ENCODE data around the gene KDM8.
A peak's percentile ranks its signal among the peaks of the same experiment; 100 is the strongest.
"Not testable (repeated sequence)": the region's sequence is repeated elsewhere in the genome, so short reads cannot be mapped to it uniquely, and the experiment has no call there.

KDM8 gene

DNA sequence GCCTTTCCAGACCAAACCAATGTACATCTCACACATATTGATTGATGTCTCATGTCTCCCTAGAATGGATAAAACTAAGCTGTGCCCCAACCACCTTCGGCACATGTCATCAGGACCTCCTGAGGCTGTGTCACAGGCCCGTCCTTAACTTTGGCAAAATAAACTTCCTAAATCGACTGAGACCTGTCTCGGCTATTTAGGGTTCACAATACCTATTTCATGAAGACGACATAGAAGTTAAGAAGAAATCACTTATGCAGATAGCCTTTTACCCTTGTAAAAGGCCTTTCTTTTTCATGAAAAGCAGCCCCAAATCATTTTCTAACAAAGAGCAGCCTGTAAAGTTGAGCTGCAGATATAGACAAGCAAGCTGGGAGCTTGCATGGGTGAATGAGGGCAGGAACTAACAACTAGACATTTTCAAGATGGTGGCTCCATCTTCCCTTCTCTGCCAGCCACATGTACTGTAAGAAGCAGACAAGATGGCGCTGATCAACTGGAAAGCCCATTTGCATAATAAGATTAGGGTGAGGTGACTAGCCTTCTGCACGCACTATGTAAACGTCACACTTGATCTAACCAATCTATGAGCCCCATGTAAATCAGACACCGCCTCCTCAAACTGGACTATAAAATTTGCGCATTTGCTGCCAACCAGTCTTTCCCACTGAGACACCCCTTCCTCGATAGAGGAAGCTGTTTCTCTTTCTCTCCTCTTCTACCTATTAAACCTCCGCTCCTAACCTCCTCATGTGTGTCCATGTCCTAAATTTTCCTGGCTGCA, 4.7 kb upstream of the KDM8 start:
- no peak overlapping the region for H3K4me3 ChIP-seq (ENCODE audit: low read depth, low read length)
- no peak for DNase-seq (ENCODE audit: low read depth)
- TF ChIP-seq, protein P1, sequence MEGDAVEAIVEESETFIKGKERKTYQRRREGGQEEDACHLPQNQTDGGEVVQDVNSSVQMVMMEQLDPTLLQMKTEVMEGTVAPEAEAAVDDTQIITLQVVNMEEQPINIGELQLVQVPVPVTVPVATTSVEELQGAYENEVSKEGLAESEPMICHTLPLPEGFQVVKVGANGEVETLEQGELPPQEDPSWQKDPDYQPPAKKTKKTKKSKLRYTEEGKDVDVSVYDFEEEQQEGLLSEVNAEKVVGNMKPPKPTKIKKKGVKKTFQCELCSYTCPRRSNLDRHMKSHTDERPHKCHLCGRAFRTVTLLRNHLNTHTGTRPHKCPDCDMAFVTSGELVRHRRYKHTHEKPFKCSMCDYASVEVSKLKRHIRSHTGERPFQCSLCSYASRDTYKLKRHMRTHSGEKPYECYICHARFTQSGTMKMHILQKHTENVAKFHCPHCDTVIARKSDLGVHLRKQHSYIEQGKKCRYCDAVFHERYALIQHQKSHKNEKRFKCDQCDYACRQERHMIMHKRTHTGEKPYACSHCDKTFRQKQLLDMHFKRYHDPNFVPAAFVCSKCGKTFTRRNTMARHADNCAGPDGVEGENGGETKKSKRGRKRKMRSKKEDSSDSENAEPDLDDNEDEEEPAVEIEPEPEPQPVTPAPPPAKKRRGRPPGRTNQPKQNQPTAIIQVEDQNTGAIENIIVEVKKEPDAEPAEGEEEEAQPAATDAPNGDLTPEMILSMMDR (conservative IDR thresholded peaks at IDR 0.05; ENCODE audit: low read depth, low read length) = no peak

DNA sequence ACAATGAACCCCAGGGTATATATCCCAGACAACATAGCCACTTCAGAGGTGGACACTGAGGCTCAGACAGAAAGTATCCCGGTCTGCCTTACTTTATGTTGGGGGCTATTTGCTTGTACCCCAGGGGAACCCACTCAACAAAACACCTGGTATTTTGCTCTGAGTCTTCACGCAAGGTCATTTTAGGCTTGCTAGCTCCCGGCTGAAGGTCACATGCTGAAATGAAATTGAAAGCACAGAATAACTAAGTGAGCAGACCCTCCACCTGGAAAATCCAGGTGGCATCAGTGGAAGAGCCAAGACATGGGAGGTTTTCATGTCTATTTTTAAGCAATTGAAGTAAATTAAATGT, 4.1 kb upstream of the KDM8 start:
- TF ChIP-seq, protein P1 (conservative IDR thresholded peaks at IDR 0.05; ENCODE audit: low read depth, low read length) = no peak
- H3K4me3 ChIP-seq (ENCODE audit: low read depth, low read length) = no peak overlapping the region
- DNase-seq (ENCODE audit: low read depth) = no peak

DNA sequence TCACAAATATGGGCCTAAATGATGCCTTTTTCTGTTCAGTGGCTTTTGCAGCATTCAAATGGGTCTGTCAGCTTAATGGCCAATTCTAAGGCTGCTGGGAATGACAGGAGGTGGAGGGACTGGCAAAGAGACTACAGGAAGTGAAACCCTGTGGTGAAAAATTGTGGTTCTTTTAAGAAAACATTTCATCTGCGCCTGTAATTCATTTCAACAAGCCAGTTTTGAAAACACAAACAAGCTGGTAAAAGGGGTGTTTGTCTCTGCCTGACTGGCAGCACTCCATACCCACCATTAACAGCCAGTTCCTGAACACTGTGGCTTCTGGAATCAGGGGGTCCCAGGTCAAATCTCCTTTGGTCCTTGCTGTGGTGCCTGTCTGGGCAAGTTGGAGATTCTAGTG, 3.6 kb upstream of the KDM8 start:
- DNase-seq (ENCODE audit: low read depth) = peak; percentile 46
- no peak overlapping the region for H3K4me3 ChIP-seq (ENCODE audit: low read depth, low read length)
- TF ChIP-seq, protein P1 (conservative IDR thresholded peaks at IDR 0.05; ENCODE audit: low read depth, low read length) = no peak

DNA sequence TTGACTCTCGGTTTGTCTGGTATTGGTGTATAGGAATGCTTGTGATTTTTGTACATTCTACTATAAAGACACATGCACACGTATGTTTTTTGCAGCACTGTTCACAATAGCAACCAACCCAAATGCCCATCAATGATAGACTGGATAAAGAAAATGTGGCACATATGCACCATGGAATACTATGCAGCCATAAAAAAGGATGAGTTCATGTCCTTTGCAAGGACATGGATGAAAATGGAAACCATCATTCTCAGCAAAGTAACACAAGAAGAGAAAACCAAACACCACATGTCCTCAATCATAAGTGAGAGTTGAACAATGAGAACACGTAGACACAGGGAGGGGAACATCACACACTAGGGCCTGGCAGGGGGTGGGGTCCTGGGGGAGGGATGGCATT, 2.4 kb upstream of the KDM8 start:
- not testable (repeated sequence) for DNase-seq (ENCODE audit: low read depth); H3K4me3 ChIP-seq (ENCODE audit: low read depth, low read length)

DNA sequence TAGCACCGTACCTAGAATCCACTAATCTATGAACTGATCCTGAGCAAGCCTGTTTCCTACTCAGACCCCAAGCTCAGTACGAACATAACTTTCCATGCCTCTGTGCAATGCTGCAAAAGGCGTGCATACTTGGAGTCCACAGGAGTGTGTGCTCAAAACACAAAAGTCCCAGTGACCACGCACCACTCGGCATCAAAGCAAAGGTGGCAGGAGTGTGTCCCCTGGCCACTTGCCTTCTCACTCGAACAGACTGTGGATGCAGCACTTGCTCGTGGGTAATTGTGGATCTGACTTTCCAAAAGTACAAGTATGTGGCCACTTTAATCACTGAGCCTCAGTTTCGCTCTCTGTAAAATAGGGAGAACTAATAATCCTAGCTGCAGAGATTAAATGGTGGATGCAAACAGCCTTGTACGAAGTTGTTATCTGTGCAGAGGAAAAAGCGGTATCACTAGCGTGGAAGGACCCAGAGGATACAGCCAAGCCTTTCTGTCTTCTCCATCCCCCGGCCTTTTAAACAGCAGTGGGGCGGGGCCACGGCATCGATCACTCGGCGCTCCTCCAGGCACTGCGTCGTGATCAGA, 311 bp upstream of the KDM8 start:
- DNase-seq (ENCODE audit: low read depth) = peak; percentile 96
- H3K4me3 ChIP-seq (ENCODE audit: low read depth, low read length) = peak overlapping the region; percentile 98

DNA sequence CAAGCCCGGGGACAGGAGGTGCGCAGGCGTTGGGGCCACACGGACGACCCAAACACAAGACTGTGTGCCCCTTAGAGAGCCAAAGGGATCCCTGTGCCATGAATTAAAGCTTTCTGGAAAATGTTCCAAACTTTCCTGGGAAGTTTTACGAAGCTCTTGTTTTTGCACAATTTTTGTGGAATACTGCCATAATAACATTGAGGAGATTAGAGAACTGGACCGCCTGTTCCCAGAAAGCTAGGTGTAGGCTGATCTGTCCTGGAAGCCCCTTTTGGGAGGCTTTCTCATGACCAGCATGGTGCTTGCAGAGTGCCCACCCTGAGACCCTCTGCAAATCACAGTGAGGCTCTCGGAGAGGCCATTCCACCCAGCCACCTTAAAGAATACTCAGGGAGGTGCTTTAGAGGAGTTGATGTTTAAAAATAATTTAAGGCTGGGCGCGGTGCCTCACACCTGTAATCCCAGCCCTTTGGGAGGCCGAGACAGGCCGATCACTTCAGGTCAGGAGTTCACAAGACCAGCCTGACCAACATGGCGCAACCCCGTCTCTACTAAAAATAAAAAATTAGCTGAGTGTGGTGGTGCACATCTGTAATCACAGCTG, 1.1 kb downstream of the KDM8 start:
- TF ChIP-seq, protein P1 (conservative IDR thresholded peaks at IDR 0.05; ENCODE audit: low read depth, low read length) = no peak
- H3K4me3 ChIP-seq (ENCODE audit: low read depth, low read length) = peak overlapping the region; percentile 67

More for the DNA sequence above, 311 bp upstream of the KDM8 start:
- TF ChIP-seq, protein P1 (conservative IDR thresholded peaks at IDR 0.05; ENCODE audit: low read depth, low read length) = no peak

DNA sequence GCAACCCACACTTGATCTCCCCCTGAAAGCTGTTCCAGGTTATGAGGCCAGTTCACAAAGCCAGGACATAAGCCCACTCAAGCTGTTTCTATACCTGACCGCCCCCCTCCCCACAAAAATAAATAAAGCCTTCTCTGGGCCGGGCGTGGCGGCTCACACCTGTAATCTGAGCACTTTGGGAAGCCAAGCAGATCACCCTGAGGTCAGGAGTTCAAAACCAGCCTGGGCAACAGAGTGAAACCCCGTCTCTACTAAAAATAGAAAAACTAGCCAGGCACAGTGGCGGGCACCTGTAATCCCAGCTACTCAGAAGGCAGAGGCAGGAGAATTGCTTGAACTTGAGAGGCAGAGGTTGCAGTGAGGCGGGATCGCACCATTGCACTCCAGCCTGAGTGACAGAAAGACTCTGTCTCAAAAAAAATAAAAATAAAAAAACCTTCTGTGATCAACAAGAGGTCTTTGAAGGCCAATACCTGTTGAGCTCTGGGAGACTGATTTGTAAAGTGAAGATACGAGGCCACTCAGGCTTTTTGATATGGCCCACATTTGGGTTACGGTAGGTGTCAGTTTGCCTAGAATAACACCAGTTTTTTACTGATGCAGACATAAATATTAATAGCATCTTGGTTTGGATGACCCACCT, 2.2 kb downstream of the KDM8 start:
- TF ChIP-seq, protein P1 (conservative IDR thresholded peaks at IDR 0.05; ENCODE audit: low read depth, low read length) = no peak

More for the DNA sequence above, 1.1 kb downstream of the KDM8 start:
- no peak for DNase-seq (ENCODE audit: low read depth)

DNA sequence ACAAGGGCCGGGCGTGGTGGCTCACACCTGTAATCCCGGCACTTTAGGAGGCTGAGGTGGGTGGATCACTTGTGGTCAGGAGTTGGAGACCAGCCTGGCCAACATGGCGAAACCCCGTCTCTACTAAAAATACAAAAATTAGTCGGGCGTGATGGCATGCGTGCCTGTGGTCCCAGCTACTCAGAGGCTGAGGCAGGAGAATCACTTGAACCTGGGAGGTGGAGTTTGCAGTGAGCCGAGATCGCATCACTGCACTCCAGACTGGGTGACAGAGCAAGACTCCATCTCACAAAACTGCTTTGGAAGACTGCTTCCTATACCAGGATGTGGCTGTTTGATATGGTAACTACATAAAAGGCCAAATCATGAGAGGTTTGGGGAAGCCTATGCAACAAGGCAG, 3.8 kb downstream of the KDM8 start:
- DNase-seq (ENCODE audit: low read depth); H3K4me3 ChIP-seq (ENCODE audit: low read depth, low read length): not testable (repeated sequence)

More for the DNA sequence above, 2.2 kb downstream of the KDM8 start:
- DNase-seq (ENCODE audit: low read depth) = no peak
- no peak overlapping the region for H3K4me3 ChIP-seq (ENCODE audit: low read depth, low read length)
